GM19455 (cell line): ENCODE data around the gene RB1.
"Not testable (repeated sequence)": the region's sequence is repeated elsewhere in the genome, so short reads cannot be mapped to it uniquely, and the experiment has no call there.

Experiments
- ATAC-seq: cut with Tn5 transposase; IDR thresholded peaks from one replicate; pipeline ENCODE4 v1.9.1; 2021; ENCODE audit not compliant: unreplicated experiment

The RB1 gene

DNA sequence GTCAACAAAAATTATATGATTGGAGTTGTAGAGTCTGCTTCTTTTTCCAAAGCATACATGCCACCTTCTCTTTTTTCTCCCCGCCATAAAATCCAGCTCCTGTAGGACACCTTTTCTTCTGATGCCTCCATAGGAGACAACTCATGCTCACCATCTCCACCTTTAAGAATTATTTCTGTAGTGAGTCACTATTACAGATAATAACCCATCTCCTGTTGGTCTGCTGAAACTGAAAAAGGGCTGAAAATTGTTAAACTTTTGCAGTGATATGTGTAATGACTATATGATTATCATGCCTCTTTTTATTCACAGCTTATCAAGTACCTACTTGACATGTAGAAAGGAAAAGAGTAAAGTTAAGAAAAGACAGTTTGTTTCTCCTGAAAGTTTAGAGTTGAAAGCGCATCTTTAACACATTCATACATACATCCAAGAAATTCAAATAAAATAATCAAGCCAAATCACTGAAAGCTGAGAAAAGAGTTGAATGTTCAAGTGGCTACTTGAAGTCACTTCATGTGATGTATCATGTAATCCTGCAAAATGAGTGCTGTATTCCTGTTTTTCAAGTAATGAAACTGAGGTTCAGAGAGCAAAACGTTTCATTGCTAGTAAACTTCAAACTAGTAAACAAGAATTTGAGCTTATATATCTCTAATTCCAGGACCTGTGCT is 144.9 kb downstream of the RB1 start:
- ATAC-seq = no peak

DNA sequence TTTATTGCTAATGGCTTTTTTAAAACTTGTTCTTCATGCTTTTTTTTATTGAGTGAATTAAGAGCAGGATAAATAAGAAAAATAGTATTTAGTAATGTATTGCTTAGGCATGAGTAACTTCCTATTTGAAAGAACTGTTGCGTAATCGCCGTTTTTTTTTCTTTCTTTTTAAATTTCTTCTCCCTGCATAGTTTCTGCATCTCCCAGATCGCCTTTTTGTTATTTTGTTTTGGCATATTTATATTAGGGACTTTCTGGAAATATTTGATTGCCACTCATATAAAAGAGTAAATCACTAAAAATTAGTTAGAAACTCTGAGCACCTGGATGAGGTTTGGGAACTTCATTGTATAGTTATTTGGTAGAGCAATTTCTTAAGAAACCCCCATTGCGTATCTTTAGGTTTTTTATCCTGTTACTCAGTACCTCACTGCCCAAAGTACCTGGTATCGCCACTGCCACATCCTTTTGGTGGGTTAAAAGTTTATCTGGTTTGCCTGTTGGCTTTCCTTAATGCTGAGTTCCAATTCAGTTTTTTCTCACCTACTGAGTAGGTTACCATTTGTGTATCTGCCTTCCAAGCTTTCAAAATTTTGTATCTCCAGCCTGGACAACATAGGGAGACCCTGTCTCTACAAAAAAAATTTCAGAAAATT is 145.5 kb downstream of the RB1 start:
- ATAC-seq = no peak

DNA sequence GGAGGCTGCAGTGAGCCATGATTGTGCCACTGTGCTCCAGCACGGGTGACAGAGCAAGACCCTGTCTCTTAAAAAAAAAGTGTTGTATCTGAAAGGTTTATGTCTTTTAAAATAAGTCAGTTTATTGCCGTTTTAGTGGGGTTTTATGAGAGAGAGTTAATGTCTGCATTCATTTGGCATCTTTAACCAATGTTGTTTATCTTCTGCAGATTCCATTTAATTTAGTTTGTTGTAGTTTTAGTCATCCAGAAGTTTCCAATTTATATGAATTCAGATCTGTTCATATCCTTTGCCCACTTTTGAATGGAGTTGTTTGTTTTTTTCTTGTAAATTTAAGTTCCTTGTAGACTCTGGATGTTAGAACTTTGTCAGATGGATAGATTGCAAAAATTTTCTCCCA is 146.1 kb downstream of the RB1 start:
- no peak for ATAC-seq

DNA sequence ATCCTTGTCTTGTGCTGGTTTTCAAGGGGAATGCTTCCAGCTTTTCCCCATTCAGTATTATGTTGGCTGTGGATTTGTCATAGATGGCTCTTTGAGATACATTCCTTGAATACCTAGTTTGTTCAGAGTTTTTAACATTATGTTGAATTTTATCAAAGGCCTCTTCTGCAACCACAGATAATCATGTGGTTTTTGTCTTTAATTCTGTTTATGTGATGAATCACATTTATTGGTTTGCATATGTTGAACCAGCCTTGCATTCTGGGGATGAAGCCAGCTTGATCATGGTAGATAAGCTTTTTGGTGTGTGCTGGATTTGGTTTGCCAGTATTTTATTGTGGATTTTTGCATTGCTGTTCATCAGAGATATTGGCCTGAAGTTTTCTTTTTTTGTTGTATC is 147.6 kb downstream of the RB1 start:
- ATAC-seq = not testable (repeated sequence)

DNA sequence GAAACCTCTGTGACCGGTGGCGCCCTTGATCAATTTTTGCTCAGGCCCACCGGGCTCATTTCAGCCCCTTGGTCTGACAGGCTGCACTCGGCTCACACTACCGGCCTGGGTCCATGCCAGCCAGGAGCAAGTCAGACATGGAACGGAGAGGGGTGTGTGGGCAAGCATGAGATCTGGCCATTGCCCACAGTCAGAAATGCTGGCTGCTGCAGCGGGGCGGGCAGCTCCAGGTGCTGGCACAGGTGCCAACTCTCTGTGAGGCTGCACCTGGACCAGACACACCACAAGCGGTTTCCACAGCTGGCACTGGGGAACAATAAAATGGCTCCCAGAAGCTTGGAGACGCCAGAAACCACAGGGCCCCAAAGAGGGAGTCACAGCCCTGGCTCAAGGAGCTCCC is 153.0 kb downstream of the RB1 start:
- ATAC-seq = no peak

DNA sequence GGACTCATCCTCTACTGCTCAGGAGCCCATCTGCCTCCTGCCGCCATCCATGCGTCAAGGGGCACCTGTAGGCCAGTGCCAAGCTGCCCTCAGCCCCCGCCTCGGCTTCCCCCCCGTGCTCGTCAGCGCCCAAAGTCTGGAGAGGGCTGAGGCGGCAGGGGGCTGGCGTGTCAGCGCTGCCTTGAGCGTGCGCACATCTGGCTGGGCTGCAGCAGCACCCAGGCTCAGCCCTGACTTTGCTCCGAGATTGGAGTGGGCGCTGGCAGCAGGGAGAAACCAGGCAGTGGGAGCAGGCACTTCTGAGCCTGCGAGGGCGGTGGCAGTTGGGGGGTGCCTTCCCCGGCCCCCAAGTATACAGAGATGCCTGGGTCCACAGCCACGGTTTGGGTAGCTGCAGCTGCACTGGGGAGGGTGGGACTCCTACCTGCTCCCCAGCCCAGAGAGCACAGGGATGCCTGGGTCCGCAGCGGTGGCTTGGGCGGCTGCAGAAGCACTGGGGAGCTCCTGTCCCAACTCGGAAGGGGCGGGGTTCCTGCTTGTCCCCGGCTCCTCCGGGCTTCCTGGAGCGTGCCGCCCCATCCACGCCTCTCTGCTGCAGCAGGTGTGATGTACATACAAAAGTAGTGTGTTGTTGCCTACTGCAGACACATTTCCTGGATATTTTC is 154.2 kb downstream of the RB1 start:
- ATAC-seq = no peak

DNA sequence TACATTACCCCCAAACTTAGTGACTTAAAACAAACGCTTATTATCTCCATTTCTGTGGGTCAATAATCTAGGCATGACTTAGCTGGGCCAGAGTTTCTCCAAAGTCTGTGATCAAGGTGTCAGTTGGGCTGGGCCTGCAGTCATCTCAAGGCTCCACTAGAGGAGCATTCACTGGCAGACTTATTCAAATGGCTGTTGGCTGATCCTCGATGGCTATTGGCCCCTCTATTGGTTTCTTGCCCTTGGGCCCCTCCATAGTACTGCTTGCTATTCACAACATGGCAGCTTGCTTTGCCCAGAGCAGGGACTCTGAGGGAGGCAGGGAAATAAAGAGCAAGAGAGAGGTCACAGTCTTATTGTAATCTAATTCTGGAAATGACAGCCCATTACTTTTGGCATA is 171.7 kb downstream of the RB1 start:
- ATAC-seq = no peak

DNA sequence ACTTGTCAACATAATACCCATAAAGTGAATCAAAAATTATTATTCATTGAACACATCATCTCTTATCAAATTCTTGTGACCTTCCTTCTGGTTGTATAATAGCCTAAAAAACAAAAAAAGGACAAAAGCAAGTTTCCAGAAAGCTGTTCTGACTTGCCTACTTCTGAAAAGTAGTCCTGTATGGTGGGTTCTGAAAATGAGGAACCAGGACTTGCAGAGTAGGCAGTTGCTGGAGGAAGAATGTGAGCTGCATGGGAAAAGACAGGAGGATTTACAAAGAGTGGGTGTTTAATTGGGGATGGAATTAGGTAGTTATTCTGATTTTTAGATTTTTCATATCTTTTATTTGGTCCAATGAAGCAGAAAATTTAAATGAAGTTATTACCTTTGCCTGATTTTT is 172.7 kb downstream of the RB1 start:
- no peak for ATAC-seq

DNA sequence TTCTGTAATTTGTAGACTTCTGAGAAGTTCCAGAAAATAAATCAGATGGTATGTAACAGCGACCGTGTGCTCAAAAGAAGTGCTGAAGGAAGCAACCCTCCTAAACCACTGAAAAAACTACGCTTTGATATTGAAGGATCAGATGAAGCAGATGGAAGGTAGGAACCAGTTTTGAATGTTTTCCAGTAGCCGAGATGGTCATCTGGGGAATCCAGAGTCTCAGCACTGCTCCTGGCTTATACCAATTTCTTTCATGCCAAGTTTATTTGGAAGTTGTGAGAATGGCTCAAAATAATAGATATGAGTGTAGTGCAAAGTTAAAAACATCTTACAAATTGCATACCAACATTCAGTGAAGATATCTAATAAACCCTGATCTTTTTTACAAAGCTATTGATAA is 173.1 kb downstream of the RB1 start:
- ATAC-seq = no peak

DNA sequence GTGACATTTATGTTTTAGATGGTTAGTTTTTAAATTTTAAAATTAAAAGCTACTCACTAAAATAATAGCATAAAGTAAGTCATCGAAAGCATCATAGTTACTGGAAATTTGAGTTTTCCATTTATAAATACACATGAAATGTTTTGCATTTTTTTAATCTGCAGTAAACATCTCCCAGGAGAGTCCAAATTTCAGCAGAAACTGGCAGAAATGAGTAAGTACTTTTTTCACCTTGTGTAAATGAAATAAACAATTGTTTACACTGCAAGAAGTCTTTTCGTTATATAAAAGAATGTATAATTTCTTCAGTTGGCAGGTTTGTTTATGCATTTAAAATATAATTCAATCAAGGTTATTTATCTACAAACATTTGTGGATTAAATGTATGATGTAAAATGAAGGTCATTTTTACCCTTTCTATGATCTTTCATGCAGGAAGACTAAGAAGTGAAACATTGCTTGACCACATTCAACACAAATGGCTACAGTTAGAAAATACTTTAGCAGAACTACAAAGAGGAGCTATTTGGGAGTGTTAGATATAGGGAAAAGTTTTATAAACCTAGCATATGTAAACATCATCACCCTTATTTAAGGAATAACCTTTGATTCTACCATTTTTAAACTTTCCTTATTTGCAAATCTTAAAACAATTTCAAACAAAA is 173.8 kb downstream of the RB1 start:
- ATAC-seq = peak; percentile 62

DNA sequence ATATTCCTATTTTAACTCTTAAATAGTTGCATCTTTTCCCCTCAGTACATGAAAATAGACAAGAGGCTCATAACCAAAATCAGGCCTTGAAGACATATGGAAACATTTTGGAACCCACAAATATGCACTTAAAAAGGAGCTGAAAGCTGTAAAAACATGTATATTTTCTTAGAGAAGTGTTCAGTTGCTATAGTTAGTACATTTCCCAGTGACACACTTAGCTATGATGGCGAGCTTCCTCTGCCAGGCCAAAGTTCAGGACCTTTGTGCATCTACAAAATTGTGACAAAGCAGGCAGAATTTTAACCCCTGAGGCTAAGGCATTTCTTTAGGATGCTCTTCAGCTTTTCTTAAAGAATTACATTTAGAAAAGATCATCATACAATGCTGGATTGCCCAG is 174.8 kb downstream of the RB1 start:
- no peak for ATAC-seq

DNA sequence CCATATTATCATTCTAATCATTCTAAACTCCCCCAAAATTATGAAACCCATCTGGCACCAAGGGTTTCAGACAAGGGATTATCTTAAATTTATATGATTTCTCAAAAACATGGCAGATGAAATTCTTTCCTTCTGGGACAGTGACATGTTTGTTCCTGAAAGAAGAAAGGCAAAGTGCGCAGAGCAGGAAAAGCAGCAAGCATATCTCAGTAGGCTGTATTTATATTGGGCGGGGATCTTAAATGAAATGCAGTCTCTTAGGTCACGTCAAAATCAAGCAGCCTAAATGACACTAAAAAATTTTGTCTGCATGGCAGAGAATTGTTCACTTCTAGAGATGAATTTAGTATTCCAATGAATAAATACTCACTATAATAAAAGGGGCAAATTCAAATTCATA is 180.0 kb downstream of the RB1 start:
- ATAC-seq = no peak

DNA sequence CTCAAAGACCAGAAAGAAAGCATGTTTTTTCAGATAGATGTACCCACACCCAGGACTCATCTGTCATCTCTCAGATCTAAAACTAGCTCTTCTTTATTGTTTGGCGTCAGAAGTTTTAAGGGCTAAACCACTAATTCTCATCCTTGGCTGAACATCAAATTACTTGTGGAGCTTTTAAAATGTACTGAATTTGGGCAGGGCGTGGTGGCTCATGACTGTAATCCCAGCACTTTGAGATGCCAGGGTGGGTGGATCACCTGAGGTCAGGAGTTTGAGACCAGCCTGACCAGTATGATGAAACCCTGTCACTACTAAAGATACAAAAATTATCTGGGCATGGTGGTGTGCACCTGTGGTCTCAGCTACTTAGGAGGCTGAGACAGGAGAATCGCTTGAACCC is 181.9 kb downstream of the RB1 start:
- no peak for ATAC-seq

DNA sequence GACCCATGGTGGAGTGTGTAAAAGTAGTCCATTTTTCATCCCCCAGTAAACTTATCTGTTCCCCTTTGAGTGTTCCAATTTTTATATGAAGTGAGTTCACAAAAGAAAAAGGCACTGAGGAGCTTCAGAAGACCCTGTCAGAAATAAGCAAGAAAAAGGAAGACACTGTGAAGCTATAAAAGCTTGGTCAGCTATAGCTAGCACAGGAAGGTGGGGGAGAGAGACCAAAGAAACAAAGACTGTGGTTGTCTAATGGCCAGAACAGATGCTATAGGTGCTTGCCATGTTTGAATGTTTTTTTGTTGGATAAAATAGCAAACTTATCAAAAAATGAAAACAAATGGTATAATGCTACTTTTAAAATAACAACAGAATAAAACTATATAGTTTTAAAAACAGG is 182.8 kb downstream of the RB1 start:
- ATAC-seq = no peak

DNA sequence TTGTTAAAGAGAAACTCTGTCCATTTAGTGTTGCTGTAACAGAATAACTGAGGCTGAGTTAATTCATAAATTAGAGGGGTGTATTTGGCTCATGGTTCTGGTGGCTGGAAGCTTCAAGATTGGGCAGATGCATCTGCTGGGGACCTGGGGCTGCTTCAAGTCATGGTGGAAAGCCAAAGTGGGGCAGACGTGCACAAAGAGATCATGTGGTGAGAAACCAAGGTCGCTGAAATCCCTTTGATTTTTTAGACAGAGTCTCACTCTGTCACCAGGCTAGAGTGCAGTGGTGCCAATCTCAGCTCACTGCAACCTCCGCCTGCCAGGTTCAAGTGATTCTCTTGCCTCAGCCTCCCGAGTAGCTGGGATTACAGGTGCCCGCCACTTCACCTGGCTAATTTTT is 183.3 kb downstream of the RB1 start:
- ATAC-seq = no peak

DNA sequence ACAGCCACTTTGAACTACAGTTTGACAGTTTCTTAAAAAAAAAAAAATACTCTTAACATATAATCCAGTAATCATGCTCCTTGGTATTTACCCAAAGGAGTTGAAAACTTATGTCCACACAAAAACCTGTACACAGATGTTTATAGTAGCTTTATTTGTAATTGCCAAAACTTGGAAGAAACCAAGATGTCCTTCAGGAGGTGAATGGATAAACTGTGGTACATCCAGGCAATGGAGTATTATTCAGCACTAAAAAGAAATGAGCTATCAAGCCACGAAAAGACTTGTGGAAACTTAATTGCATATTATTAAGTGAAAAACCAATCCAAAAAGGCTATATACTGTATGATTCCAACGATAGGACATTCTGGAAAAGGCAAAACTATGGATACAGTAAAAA is 184.4 kb downstream of the RB1 start:
- ATAC-seq = no peak

DNA sequence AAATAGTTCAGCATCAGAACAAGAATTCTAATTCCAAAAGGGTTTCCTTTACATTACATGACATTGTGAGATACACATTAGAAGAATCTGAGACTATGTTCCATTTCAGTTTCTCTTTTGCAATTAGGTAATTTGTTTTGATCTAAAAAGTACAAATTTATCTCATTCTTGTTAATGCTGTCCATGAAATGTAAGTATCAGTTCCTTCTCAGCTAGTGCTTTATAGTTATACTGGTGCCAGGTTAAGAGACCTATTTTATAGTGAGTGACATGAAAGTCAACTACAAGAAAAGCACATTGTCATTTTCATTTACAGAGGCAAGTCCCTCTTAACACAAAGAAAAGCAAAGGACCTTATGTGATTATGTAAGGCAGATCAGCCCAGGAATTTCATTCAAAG is 185.4 kb downstream of the RB1 start:
- no peak for ATAC-seq

DNA sequence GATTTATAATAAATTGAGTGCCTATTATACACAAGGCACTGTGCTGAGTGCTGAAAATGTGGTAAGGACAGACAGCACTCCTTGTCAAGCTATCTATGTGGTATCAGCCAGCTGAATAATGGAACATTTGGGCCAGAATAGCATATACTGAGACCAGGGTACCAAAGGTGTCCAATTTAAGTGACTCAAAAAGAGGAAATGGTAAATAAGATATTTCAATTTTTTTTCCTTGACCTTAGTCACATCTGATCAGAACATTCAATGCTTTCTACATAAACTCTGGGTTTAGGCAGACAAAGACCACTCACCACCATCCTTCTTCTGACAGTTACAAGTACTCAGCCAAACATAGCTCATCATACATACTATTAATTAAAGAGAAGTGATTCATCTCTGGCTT is 186.1 kb downstream of the RB1 start:
- no peak for ATAC-seq

DNA sequence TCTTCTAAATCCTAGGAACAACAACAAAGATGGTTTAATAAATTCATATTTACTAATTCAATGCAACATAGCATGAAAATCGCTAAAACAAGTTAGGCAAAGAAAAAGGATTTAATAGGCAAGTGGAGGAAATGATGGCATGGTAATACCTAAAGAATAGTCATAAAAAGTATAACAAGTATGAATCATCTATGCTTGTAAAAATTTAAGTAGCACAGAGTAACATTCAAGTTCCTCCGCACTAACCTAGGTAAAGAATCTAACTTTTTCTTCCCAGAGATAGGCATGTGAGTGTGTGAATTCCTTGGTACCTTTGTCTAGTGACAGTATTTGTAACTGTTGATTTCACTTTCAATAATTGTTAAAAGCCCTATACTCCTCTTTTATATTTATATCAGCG is 186.7 kb downstream of the RB1 start:
- ATAC-seq = no peak

DNA sequence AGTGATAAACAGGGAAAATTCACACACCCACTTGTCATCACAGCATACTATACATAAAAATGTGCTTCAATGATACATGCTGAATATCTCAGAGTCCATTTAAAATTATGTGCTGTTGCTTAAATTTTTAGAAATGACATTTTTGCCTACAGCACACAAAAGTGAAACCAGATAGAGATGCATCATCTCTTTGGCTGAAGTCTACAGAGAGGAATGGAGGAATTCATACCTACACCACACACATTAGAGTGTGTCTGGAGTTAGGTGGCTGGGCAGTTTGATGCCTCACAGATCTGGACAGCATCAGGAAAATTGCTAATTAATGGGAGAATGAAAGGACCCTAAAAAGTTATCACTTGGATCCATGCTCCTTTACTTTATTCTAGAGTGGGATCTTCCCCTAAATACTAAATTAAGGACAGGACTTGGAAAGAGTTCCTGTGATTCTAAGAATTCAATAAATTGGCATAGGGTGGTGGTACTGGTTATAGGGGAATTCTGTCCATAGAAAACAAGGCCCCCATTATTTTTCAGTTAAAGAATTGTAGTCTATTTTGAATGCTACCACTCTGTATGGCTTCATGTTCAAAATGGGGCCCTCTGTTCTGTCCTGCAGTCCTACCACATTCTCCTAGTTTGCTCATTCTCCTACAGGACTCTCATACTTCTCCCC is 188.0 kb downstream of the RB1 start:
- no peak for ATAC-seq

DNA sequence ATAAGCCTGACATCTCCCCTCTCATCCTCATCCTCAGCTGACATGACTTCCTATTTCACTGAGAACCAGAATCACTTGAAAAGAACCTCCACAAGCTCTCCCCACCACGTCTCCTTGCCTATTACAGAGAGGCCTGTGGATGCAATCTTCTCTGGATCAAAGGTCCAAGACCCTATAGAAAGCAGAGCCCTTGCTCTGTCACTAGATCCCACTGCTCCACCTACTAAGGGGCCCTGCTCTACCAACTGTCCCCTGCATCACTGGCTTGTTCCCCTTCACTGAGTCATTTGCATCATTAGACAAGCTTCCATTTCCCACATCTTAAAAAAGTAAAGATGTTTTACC is 188.5 kb downstream of the RB1 start:
- ATAC-seq = peak; percentile 51
